ENCODE data around the gene CKS2.

Gene CKS2

DNA sequence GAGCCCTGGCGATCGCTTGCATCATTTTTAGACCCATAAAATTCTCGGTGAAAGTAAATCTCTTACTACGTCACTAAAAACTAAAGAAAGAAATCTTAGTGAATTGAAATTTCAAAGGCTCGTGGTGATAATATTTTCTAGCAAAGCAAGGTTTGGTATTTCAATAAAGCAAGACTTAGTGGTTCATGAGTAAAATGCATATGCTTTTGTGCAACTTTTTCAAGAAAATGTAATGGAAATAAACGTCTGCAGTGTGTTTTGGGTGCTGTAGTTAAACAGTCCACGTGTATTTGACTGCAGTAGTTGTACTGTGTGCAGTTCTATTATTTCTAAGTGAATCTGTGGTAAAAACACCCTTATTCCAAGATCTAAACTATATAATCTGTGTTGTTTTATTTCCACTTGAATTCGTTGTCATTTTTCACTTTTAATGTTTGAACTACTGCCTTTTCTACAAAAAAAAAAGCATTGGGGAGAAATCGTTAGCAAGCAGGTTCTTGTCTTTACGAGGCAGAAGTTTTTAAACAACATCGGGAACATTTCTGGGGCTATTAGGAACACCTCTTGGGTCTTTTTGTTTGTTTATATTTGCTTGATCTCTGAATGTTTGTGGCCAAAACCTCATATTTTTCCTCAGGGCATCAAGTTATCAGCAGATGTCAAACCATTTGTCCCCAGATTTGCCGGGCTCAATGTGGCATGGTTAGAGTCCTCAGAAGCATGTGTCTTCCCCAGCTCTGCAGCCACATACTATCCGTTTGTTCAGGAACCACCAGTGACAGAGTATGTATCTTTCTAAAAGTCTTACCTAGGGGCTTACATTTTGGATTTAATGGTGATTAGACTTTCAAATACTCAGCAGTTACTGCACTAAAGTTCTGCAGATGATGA is 8.3 kb downstream of the CKS2 start:
- FAIRE-seq (no peak), DNase-seq (ENCODE audit: insufficient read length, low spot score) (no peak)
- TF ChIP-seq, protein P1, sequence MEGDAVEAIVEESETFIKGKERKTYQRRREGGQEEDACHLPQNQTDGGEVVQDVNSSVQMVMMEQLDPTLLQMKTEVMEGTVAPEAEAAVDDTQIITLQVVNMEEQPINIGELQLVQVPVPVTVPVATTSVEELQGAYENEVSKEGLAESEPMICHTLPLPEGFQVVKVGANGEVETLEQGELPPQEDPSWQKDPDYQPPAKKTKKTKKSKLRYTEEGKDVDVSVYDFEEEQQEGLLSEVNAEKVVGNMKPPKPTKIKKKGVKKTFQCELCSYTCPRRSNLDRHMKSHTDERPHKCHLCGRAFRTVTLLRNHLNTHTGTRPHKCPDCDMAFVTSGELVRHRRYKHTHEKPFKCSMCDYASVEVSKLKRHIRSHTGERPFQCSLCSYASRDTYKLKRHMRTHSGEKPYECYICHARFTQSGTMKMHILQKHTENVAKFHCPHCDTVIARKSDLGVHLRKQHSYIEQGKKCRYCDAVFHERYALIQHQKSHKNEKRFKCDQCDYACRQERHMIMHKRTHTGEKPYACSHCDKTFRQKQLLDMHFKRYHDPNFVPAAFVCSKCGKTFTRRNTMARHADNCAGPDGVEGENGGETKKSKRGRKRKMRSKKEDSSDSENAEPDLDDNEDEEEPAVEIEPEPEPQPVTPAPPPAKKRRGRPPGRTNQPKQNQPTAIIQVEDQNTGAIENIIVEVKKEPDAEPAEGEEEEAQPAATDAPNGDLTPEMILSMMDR (IDR thresholded peaks at IDR 0.05; ENCODE audit: insufficient read depth, missing control alignments), result no peak

DNA sequence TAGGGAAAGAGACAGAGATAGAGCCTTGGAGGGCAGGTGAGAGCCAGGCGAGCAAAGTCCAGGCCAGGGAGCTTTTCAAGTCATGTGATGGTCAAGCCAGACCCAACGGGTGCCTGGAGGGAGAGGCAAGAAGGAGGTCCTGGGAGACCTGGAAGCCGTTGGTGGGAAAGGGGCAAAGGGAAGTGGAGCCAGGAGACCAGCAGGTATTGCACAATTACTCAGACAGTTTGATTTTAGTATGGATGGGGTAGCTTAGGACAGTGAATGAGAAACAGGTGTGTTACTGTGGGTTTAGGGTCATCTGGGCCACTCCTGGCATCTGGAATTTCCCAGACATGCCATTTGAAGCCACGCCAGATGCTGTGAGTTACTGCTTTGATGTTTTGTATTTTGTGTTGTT is 12.4 kb downstream of the CKS2 start:
- TF ChIP-seq, protein P1 (IDR thresholded peaks at IDR 0.05; ENCODE audit: insufficient read depth, missing control alignments), result no peak
- no peak for DNase-seq (ENCODE audit: insufficient read length, low spot score)
- FAIRE-seq, result no peak

DNA sequence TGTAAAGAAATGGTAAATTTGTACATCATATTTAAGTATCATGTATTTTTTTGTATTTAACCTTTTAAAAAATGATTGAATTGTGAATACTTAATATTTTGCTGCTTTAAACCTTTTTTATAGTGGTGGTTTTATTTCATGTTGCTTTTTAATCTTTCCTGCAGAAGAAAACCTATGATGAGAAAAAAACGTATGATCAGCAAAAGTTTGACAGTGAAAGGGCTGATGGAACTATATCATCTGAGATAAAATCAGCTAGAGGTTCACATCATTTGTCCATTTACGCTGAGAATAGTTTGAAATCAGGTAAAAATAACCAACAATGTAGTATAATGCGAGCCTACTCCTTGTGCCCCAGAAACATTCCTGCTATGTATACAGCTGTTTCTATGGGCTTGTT is 14.7 kb downstream of the CKS2 start:
- TF ChIP-seq, protein P1 (IDR thresholded peaks at IDR 0.05; ENCODE audit: insufficient read depth, missing control alignments), result no peak
- FAIRE-seq (no peak), DNase-seq (ENCODE audit: insufficient read length, low spot score) (no peak)

DNA sequence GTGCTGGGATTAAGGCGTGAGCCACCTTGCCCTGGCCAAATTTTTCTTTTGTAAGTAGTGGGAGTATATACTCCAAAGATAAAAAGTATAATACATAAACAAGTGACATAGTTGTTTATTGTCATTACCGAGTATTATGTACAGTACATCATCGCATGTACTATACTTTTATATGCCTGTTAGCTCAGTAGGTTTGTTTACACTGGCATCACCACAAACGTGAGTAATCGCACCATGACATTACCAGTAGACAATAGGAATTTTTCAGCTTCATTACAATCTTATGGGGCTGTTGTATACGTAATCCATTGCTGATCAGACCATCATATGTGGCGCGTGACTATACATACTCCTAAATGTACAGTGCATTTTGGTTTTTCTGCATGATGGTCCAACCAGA is 17.1 kb downstream of the CKS2 start:
- DNase-seq (ENCODE audit: insufficient read length, low spot score) (no peak), FAIRE-seq (no peak)
- TF ChIP-seq, protein P1 (IDR thresholded peaks at IDR 0.05; ENCODE audit: insufficient read depth, missing control alignments), result no peak

DNA sequence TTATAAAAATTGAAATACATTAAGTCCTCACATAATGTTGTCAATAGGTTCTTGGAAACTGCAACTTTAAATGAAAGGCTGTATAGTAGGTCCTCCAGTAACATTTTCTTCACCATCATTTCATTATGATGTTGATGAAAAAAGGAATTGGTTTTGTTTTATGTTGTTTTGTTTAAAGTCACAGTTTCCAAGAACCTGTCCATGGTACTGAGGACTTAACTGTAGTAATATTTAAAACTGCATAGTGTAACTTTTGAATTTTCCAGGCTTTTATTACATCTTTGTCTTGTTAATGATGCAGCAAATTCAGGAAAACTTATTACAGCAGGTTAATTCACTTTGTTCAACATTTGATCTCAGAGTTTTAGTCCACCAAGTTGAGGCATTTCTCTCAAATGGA is 18.9 kb downstream of the CKS2 start:
- TF ChIP-seq, protein P1 (IDR thresholded peaks at IDR 0.05; ENCODE audit: insufficient read depth, missing control alignments), result no peak
- no peak for DNase-seq (ENCODE audit: insufficient read length, low spot score)
- no peak for FAIRE-seq

DNA sequence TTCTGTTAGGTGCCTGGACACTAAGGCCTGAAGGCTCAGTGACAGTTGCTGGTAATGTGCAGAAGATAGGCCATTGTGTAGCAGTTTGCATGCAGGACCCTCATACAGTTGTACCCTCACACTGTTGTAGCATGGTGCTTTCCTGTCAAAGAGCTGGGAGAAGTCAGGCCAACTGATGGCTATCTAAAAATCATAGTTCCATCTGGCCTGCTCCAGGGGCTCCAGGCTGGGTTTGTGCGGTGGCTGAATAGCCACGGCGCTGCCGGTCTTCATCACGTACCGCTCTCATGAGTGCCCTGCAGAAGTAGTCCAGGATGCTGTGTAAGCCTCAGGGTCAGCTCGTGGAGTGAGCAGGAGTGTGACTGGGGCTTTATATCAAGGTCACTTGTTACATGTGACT is 19.5 kb downstream of the CKS2 start:
- FAIRE-seq (no peak), DNase-seq (ENCODE audit: insufficient read length, low spot score) (no peak)
- TF ChIP-seq, protein P1 (IDR thresholded peaks at IDR 0.05; ENCODE audit: insufficient read depth, missing control alignments), result no peak

DNA sequence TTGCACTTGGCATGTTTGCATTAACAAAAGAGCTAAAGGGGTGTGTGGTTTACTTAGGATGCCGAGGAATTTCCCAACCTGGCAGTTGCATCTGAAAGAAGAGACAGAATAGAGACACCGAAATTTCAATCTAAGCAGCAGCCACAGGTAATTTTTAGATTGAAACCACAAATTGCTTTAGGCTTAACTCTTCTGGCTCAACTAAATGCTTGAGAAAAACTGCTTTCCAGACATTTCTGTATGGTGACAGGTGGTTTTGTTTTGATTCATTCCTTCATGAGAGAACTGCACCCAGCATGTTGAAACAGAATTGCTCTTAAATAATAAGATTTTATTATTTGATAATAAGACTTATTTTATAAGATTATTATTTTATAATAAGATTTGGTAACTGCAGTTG is 28.8 kb downstream of the CKS2 start:
- DNase-seq (ENCODE audit: insufficient read length, low spot score) (no peak), FAIRE-seq (no peak)
- TF ChIP-seq, protein P1 (IDR thresholded peaks at IDR 0.05; ENCODE audit: insufficient read depth, missing control alignments), result no peak

Measured in D721Med (cell line).